HCT116 (cell line): Measurements from ENCODE around the gene CBFB. TPM values are rescaled to one million over a fixed set of nuclear protein-coding genes. Genes with fewer than 3 reads are reported as not detected.

Experiments used
- ATAC-seq: fragments of 200-7000 bp; cut with Tn5 transposase; 2 replicates; pipeline ENCODE4 v1.9.1; 2020; ENCODE audit warnings: mild to moderate bottlenecking, moderate library complexity
- BruUV-seq: library from RNA; stranded (reverse); fragments of 400-500 nt; replicated peaks from 2 replicates; lab custom pipeline; 2021; lab: Mats Ljungman, UMichigan
- CTCF ChIA-PET: fragments of 300-600 bp; sonication (Branson Sonifier 250); formaldehyde crosslinking; loops from one replicate; lab custom pipeline; 2021; ENCODE audit warnings: antibody characterized with exemption; lab: Charles Lee
- POLR2A ChIA-PET: fragments of 300-600, 350-600 bp; sonication (Branson Sonifier 250); formaldehyde crosslinking; loops from one replicate; lab custom pipeline; 2021; ENCODE audit warnings: antibody characterized with exemption; lab: Charles Lee
- RAD21 ChIA-PET, 2 experiments: fragments of 300-600 bp; sonication (Branson Sonifier 250); formaldehyde crosslinking; loops; one replicate each; lab custom pipeline; 2023; ENCODE audit warnings: low total read pairs in 2 of 2; ENCODE audit not compliant: uncharacterized antibody in 2 of 2, unreplicated experiment in 2 of 2, low non-redundant PET in 1 of 2; lab: Charles Lee
- DNase-seq: peaks from one replicate; pipeline ENCODE4 v3.0.0-alpha.2; 2010; ENCODE audit warnings: low read depth, low spot score
- H2AFZ ChIP-seq: fragments of 200-600 bp; shearing (Covaris generic), sonication (generic); 2 replicates; pipeline ENCODE4 v1.6.1; 2017; ENCODE audit warnings: low read depth, mixed run types, mixed read lengths, antibody characterized with exemption, low read length; ENCODE audit not compliant: poor library complexity, severe bottlenecking
- H3K27ac ChIP-seq: 2 replicates; pipeline ENCODE4 v1.5.1; 2012; ENCODE audit warnings: low read depth, low read length
- H3K27me3 ChIP-seq: fragments of 200-600 bp; sonication (generic); 2 replicates; pipeline ENCODE4 v1.6.1; 2016; ENCODE audit warnings: mixed run types, low read length, mixed read lengths; ENCODE audit not compliant: insufficient read depth
- H3K36me3 ChIP-seq, 2 experiments: fragments of 200-500 bp in 1 of 2; fragments of 200-600 bp in 1 of 2; sonication (Bioruptor generic) in 1 of 2; sonication (generic) in 1 of 2; 2 replicates each; pipeline versions ENCODE4 v1.5.1 to v1.6.1; 2014 to 2016; ENCODE audit warnings: low read length in 2 of 2, inconsistent platforms in 1 of 2, mixed read lengths in 1 of 2, mixed run types in 1 of 2; ENCODE audit not compliant: insufficient read depth in 2 of 2, control insufficient read depth in 1 of 2
- H3K4me1 ChIP-seq, 2 experiments: fragments of 200-600 bp in 1 of 2; sonication (generic) in 1 of 2; 2 replicates each; pipeline versions ENCODE4 v1.5.1 to v1.6.1; 2012 to 2017; ENCODE audit warnings: low read length in 2 of 2, inconsistent platforms in 1 of 2, mild to moderate bottlenecking in 1 of 2, mixed read lengths in 1 of 2, mixed run types in 1 of 2, moderate library complexity in 1 of 2; ENCODE audit not compliant: insufficient read depth in 2 of 2, control insufficient read depth in 1 of 2
- H3K4me2 ChIP-seq: fragments of 200-600 bp; sonication (generic); 2 replicates; pipeline ENCODE4 v1.6.1; 2017; ENCODE audit warnings: mixed run types, low read length, mixed read lengths
- H3K4me3 ChIP-seq, 2 experiments: fragments of 200-600 bp in 1 of 2; sonication (generic) in 1 of 2; replicated peaks in 1 of 2; 2 replicates each; pipeline ENCODE4 v1.5.1; 2011 to 2016; ENCODE audit warnings: low read length in 2 of 2, control low read depth in 1 of 2, low read depth in 1 of 2, mild to moderate bottlenecking in 1 of 2, mixed read lengths in 1 of 2, mixed run types in 1 of 2
- H3K79me2 ChIP-seq: fragments of 200-600 bp; sonication (generic); 2 replicates; pipeline ENCODE4 v1.6.1; 2017; ENCODE audit warnings: mild to moderate bottlenecking, mixed run types, low read length, moderate library complexity, mixed read lengths; ENCODE audit not compliant: insufficient read depth
- H3K9ac ChIP-seq: fragments of 200-600 bp; sonication (generic); 2 replicates; pipeline ENCODE4 v1.6.1; 2016; ENCODE audit warnings: low read length, mixed read lengths
- H3K9me2 ChIP-seq: fragments of 200-600 bp; sonication (generic), shearing (Covaris generic); 2 replicates; pipeline ENCODE4 v1.6.1; 2017; ENCODE audit warnings: mixed run types, mild to moderate bottlenecking, moderate library complexity; ENCODE audit not compliant: insufficient read depth
- H3K9me3 ChIP-seq, 2 experiments: fragments of 200-500 bp in 1 of 2; fragments of 200-600 bp in 1 of 2; sonication (Bioruptor generic) in 1 of 2; sonication (generic) in 1 of 2; 2 replicates each; pipeline ENCODE4 v1.6.1; 2014 to 2017; ENCODE audit warnings: low read length in 2 of 2, mixed read lengths in 2 of 2, inconsistent platforms in 1 of 2, low read depth in 1 of 2, mild to moderate bottlenecking in 1 of 2, mixed run types in 1 of 2, moderate library complexity in 1 of 2; ENCODE audit not compliant: control insufficient read depth in 1 of 2, insufficient read depth in 1 of 2
- H4K20me1 ChIP-seq: fragments of 200-600 bp; sonication (generic), shearing (Covaris generic); 2 replicates; pipeline ENCODE4 v1.6.1; 2017; ENCODE audit warnings: mixed run types, mild to moderate bottlenecking, moderate library complexity; ENCODE audit not compliant: insufficient read depth
- CBX3 ChIP-seq: IDR thresholded peaks from 2 replicates; pipeline ENCODE4 v1.6.1; 2012; ENCODE audit warnings: low read depth
- ELF1 ChIP-seq: IDR thresholded peaks from 2 replicates; pipeline ENCODE4 v1.6.1; 2012; ENCODE audit warnings: low read depth, borderline replicate concordance
- EZH2 ChIP-seq: fragments of 200-600 bp; sonication (generic); IDR thresholded peaks from 2 replicates; pipeline ENCODE4 v1.6.1; 2017; ENCODE audit warnings: antibody characterized with exemption, mixed run types
- MAX ChIP-seq: IDR thresholded peaks from 2 replicates; pipeline ENCODE4 v1.6.1; 2012
- POLR2A ChIP-seq: IDR thresholded peaks from 2 replicates; pipeline ENCODE4 v1.7.0; 2011; ENCODE audit warnings: borderline replicate concordance; ENCODE audit not compliant: insufficient read depth, insufficient read length; ENCODE audit errors: extremely low read depth
- RAD21 ChIP-seq: IDR thresholded peaks from 2 replicates; pipeline ENCODE4 v1.6.1; 2012; ENCODE audit warnings: low read depth, mild to moderate bottlenecking
- REST ChIP-seq: IDR thresholded peaks from 2 replicates; pipeline ENCODE4 v1.6.1; 2012; ENCODE audit warnings: low read depth
- SRF ChIP-seq: IDR thresholded peaks from 2 replicates; pipeline ENCODE4 v1.6.1; 2012; ENCODE audit warnings: low read depth
- TCF7L2 ChIP-seq: IDR thresholded peaks from 2 replicates; pipeline ENCODE4 v1.7.0; 2011; ENCODE audit warnings: borderline replicate concordance, inconsistent platforms; ENCODE audit not compliant: insufficient read depth, insufficient read length; ENCODE audit errors: extremely low read depth
- YY1 ChIP-seq: IDR thresholded peaks from 2 replicates; pipeline ENCODE4 v1.6.1; 2011; ENCODE audit warnings: low read length, low read depth, moderate library complexity, mild to moderate bottlenecking; ENCODE audit not compliant: insufficient replicate concordance; ENCODE audit errors: extremely low read depth
- ZBTB33 ChIP-seq: IDR thresholded peaks from 2 replicates; pipeline ENCODE4 v1.6.1; 2011; ENCODE audit warnings: mild to moderate bottlenecking, low read length, moderate library complexity; ENCODE audit not compliant: insufficient replicate concordance; ENCODE audit errors: extremely low read depth
- ZFX ChIP-seq: fragments of 450-650 bp; IDR thresholded peaks from 2 replicates; pipeline ENCODE4 v1.6.1; 2017
- ZNF274 ChIP-seq: fragments of 200-500 bp; sonication (Bioruptor generic); IDR thresholded peaks from 2 replicates; pipeline ENCODE4 v1.6.1; 2014; ENCODE audit warnings: mild to moderate bottlenecking, low read depth, low read length, inconsistent platforms
- intact Hi-C: fragments of 100-400 bp; cut with micrococcal nuclease; formaldehyde crosslinking; loops from 2 replicates; pipeline ENCODE4 v1.10.0; 2022
- total RNA-seq: library from RNA; stranded (reverse); gene quantifications from one replicate; pipeline ENCODE4 v1.2.1, GENCODE V29; 2021; ENCODE audit not compliant: unreplicated experiment

CBFB gene
- total RNA-seq, 1 experiment from 2014 or later: 101 TPM

GRCh38 chr16:67115639-67116038 is 86.7 kb downstream of the CBFB start (continued):
- no peak for TF ChIP-seq REST
- TF ChIP-seq ZFX: no peak
- TF ChIP-seq ZNF274: no peak

GRCh38 chr16:67116388-67117311 is 87.7 kb downstream of the CBFB start:
- H3K9me3 ChIP-seq: no peaks in the 10 kb centered on the region
- H3K79me2 ChIP-seq: peaks cover 75% of the 10 kb centered on the region
- H3K4me1 ChIP-seq: peaks cover 22 to 46% of the 10 kb centered on the region in 2 experiments
- RAD21 ChIA-PET: no interaction called here
- no peak overlapping the region for H3K27ac ChIP-seq
- intact Hi-C loops: no loop called here
- ATAC-seq (no peak), DNase-seq (no peak)
- no peak overlapping the region for H2AFZ ChIP-seq
- no peaks in the 10 kb centered on the region for H4K20me1 ChIP-seq
- H3K9ac ChIP-seq: peak overlapping the region; percentile 34; the same call in 1 of the 2 replicates
- no peaks in the 10 kb centered on the region for H3K9me2 ChIP-seq
- no peak overlapping the region for H3K4me3 ChIP-seq
- CTCF ChIA-PET: interaction anchor here (0.8 to 1.3 kb wide), 2 partner anchors 39 to 405 kb away, joined by 3 to 5 read pairs; no protein-coding TSS in a partner anchor
- peaks cover 0 to 10% of the 10 kb centered on the region in 2 experiments; a peak in 3 of 4 replicates for H3K36me3 ChIP-seq
- no peaks in the 10 kb centered on the region for H3K27me3 ChIP-seq
- POLR2A ChIA-PET: interaction anchor here (0.5 to 1.2 kb wide), 3 partner anchors 10 to 44 kb away, joined by 3 read pairs; no protein-coding TSS in a partner anchor
- BruUV-seq: no TSS peak
- H3K4me2 ChIP-seq: peak overlapping the region; percentile 74
- TF ChIP-seq YY1 (no peak), REST (no peak), ZBTB33 (no peak), EZH2 (no peak), POLR2A (no peak), RAD21 (no peak), SRF (no peak), TCF7L2 (no peak), CBX3 (no peak), MAX (no peak), ZNF274 (no peak), ELF1 (no peak)
